ENCODE results near the gene NRG2. TPM values are rescaled to one million over a fixed set of nuclear protein-coding genes. Genes with fewer than 3 reads are reported as not detected.

The NRG2 gene
- total RNA-seq, 2 donors from 2014 or later: 6.6 to 11.1 TPM

GRCh38 chr5:139915266-139915665 is 127.8 kb downstream of the NRG2 start:
- no peaks in the 10 kb centered on the region for H3K9me3 ChIP-seq
- WGBS: 78% methylated on average over 3 of the region's 3 CpGs
- no peaks in the 10 kb centered on the region for H3K4me1 ChIP-seq (replicated peaks)
- DNase-seq (ENCODE audit: low spot score): no peak
- H3K27ac ChIP-seq: no peak overlapping the region
- no peaks in the 10 kb centered on the region for H3K27me3 ChIP-seq (replicated peaks; ENCODE audit: insufficient read depth)
- H3K36me3 ChIP-seq: no peaks in the 10 kb centered on the region
- intact Hi-C loops (cut with DNase I): no loop called here
- H3K4me3 ChIP-seq: no peak overlapping the region
- TF ChIP-seq POLR2A (IDR thresholded peaks at IDR 0.05): no peak
- TF ChIP-seq, protein P1, sequence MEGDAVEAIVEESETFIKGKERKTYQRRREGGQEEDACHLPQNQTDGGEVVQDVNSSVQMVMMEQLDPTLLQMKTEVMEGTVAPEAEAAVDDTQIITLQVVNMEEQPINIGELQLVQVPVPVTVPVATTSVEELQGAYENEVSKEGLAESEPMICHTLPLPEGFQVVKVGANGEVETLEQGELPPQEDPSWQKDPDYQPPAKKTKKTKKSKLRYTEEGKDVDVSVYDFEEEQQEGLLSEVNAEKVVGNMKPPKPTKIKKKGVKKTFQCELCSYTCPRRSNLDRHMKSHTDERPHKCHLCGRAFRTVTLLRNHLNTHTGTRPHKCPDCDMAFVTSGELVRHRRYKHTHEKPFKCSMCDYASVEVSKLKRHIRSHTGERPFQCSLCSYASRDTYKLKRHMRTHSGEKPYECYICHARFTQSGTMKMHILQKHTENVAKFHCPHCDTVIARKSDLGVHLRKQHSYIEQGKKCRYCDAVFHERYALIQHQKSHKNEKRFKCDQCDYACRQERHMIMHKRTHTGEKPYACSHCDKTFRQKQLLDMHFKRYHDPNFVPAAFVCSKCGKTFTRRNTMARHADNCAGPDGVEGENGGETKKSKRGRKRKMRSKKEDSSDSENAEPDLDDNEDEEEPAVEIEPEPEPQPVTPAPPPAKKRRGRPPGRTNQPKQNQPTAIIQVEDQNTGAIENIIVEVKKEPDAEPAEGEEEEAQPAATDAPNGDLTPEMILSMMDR (IDR thresholded peaks at IDR 0.05): no peak
- no peak for TF ChIP-seq POLR2AphosphoS5 (IDR thresholded peaks at IDR 0.05)

GRCh38 chr5:139914218-139914807 is 128.8 kb downstream of the NRG2 start:
- no peaks in the 10 kb centered on the region for H3K27me3 ChIP-seq (replicated peaks; ENCODE audit: insufficient read depth)
- no peak overlapping the region for H3K27ac ChIP-seq
- TF ChIP-seq, protein P1 (IDR thresholded peaks at IDR 0.05): no peak
- TF ChIP-seq POLR2AphosphoS5 (IDR thresholded peaks at IDR 0.05): no peak
- TF ChIP-seq POLR2A (IDR thresholded peaks at IDR 0.05): no peak
- no peaks in the 10 kb centered on the region for H3K36me3 ChIP-seq
- no peak for DNase-seq (ENCODE audit: low spot score)
- no peaks in the 10 kb centered on the region for H3K4me1 ChIP-seq (replicated peaks)
- 67% methylated on average over 7 of the region's 7 CpGs for WGBS
- no peaks in the 10 kb centered on the region for H3K9me3 ChIP-seq
- no peak overlapping the region for H3K4me3 ChIP-seq
- intact Hi-C loops (cut with DNase I): no loop called here

DNA sequence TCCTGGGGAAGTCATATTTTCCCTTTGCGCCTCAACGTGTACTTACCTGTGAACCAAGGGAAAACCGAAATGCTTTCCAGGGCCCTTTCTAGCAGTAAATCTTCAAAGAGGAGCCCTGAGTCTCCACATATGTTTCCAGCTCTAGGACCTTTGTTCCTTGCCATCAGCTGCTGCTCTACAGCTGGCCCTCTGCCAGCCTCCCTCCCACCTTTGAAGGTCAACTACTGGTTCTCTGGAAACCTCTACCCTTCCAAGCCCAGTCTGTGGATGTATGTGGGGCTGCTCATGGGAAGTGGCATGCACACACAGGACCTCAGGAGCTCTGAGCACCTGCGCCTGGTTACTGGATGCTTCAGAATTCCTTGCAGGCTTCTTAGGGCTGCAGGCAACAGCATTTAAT is 130.3 kb downstream of the NRG2 start:
- intact Hi-C loops (cut with DNase I): no loop called here
- Histone ChIP-seq H3K27me3 (replicated peaks; ENCODE audit: insufficient read depth) (no peaks in the 10 kb centered on the region), H3K9me3 (no peaks in the 10 kb centered on the region), H3K36me3 (no peaks in the 10 kb centered on the region), H3K4me3 (no peak overlapping the region), H3K4me1 (replicated peaks) (no peaks in the 10 kb centered on the region), H3K27ac (no peak overlapping the region)
- WGBS: 82% methylated on average over 4 of the region's 4 CpGs
- TF ChIP-seq, protein P1 (IDR thresholded peaks at IDR 0.05): no peak
- no peak for TF ChIP-seq POLR2AphosphoS5 (IDR thresholded peaks at IDR 0.05)
- TF ChIP-seq POLR2A (IDR thresholded peaks at IDR 0.05): no peak
- DNase-seq (ENCODE audit: low spot score): no peak

- Histone ChIP-seq H3K4me1 (replicated peaks) (no peaks in the 10 kb centered on the region), H3K27me3 (replicated peaks; ENCODE audit: insufficient read depth) (no peaks in the 10 kb centered on the region), H3K36me3 (no peaks in the 10 kb centered on the region), H3K9me3 (no peaks in the 10 kb centered on the region), H3K27ac (no peak overlapping the region), H3K4me3 (no peak overlapping the region)
- TF ChIP-seq POLR2A (IDR thresholded peaks at IDR 0.05): no peak
- TF ChIP-seq, protein P1 (IDR thresholded peaks at IDR 0.05): no peak
- no peak for TF ChIP-seq POLR2AphosphoS5 (IDR thresholded peaks at IDR 0.05)
- 41% methylated on average over 3 of the region's 3 CpGs for WGBS
- DNase-seq (ENCODE audit: low spot score): no peak
- intact Hi-C loops (cut with DNase I): no loop called here
Observed at GRCh38 chr5:139912158-139912557, 130.9 kb downstream of the NRG2 start.

GRCh38 chr5:139911425-139912120 is 131.5 kb downstream of the NRG2 start:
- no peak for DNase-seq (ENCODE audit: low spot score)
- Histone ChIP-seq H3K4me1 (replicated peaks) (no peaks in the 10 kb centered on the region), H3K27ac (no peak overlapping the region), H3K4me3 (no peak overlapping the region), H3K27me3 (replicated peaks; ENCODE audit: insufficient read depth) (no peaks in the 10 kb centered on the region), H3K9me3 (no peaks in the 10 kb centered on the region), H3K36me3 (no peaks in the 10 kb centered on the region)
- TF ChIP-seq POLR2AphosphoS5 (IDR thresholded peaks at IDR 0.05): no peak
- no peak for TF ChIP-seq POLR2A (IDR thresholded peaks at IDR 0.05)
- TF ChIP-seq, protein P1 (IDR thresholded peaks at IDR 0.05): no peak
- intact Hi-C loops (cut with DNase I): no loop called here
- WGBS: 81% methylated on average over 4 of the region's 4 CpGs

Data from prostate gland (tissue), 2 donors.